ENCODE data around the gene CHAT. TPM values are rescaled to one million over a fixed set of nuclear protein-coding genes. Genes with fewer than 3 reads are reported as not detected.
A peak's percentile ranks its signal among the peaks of the same experiment; 100 is the strongest.

CHAT gene
- total RNA-seq, 1 experiment from 2014 or later, result not detected

- no peak within 1 kb of the TSS for H3K23ac ChIP-seq (ENCODE audit: insufficient read length, low read depth, low read length)
- Mint-ChIP-seq H3K27me3 (ENCODE audit: low read depth) (peaks cover 99% of the 10 kb centered on the region), H3K27ac (no peak within 1 kb of the TSS), H3K9me3 (peaks cover 2 to 12% of the 10 kb centered on the region in 2 experiments; a peak in 3 of 5 replicates), H3K4me1 (peaks cover 32 to 49% of the 10 kb centered on the region in 2 experiments), H3K4me3 (peak within 1 kb of the TSS; percentile 58 to 81), H3K36me3 (ENCODE audit: insufficient read depth in 1 of 3, low read depth in 3 of 3) (no peaks in the 10 kb centered on the region; a peak in 1 of 7 replicates)
- H2BK20ac ChIP-seq (ENCODE audit: low read depth, low read length, poor library complexity, severe bottlenecking), result no peak within 1 kb of the TSS
- H4K5ac ChIP-seq (ENCODE audit: insufficient read length, low read depth, low read length), result no peak within 1 kb of the TSS
- DNase-seq, result peak; percentile 61
- H2AK5ac ChIP-seq (ENCODE audit: insufficient read length, low read length), result no peak within 1 kb of the TSS
- no peak within 1 kb of the TSS for H2BK15ac ChIP-seq (ENCODE audit: low read depth, low read length)
- no peak within 1 kb of the TSS for H4K91ac ChIP-seq (ENCODE audit: insufficient read length, low read depth, low read length)
- H3K4me2 ChIP-seq (ENCODE audit: insufficient read depth, insufficient read length, low read length), result peak within 1 kb of the TSS; percentile 36
- H3K9me3 ChIP-seq (ENCODE audit: control insufficient read depth, low read depth, low read length), result no peaks in the 10 kb centered on the region
- WGBS (ENCODE audit: extremely low coverage, insufficient read length, low lambda C conversion rate), result no CpG with 5 or more reads among the region's 43 CpGs
- no peak within 1 kb of the TSS for H3K14ac ChIP-seq (ENCODE audit: insufficient read depth, low read length)
- H3K18ac ChIP-seq (ENCODE audit: insufficient read length, low read depth, low read length), result no peak within 1 kb of the TSS
- no peak within 1 kb of the TSS for H3T11ph ChIP-seq (ENCODE audit: low read length)
- peaks cover 2% of the 10 kb centered on the region for H4K20me1 ChIP-seq (ENCODE audit: control insufficient read depth, insufficient read depth, insufficient read length)
- no peak within 1 kb of the TSS for H3K9ac ChIP-seq (ENCODE audit: extremely low read depth, insufficient read length, low read length)
- no peak within 1 kb of the TSS for H3K56ac ChIP-seq (ENCODE audit: insufficient read length, low read depth, low read length)
- no peak within 1 kb of the TSS for H4K8ac ChIP-seq (replicated peaks; ENCODE audit: insufficient read length, low read depth, low read length)
- H3K4me1 ChIP-seq (ENCODE audit: insufficient read depth, low read length), result no peaks in the 10 kb centered on the region; the same call in 1 of the 2 replicates
- no peak for TF ChIP-seq CTCF (conservative IDR thresholded peaks at IDR 0.05)
- no peak within 1 kb of the TSS for H2AFZ ChIP-seq (ENCODE audit: low read length)
- H3K79me2 ChIP-seq (ENCODE audit: insufficient read depth, low read length), result no peaks in the 10 kb centered on the region
- no peak within 1 kb of the TSS for H2BK120ac ChIP-seq (ENCODE audit: low read depth, low read length, poor library complexity, severe bottlenecking)
- H2BK5ac ChIP-seq (ENCODE audit: insufficient read length, low read length), result no peak within 1 kb of the TSS
- H3K23me2 ChIP-seq (ENCODE audit: insufficient read length, low read depth, low read length, poor library complexity, severe bottlenecking), result peaks cover 25% of the 10 kb centered on the region
- H3K4ac ChIP-seq (ENCODE audit: low read depth, low read length), result no peak within 1 kb of the TSS
- H3K79me1 ChIP-seq (ENCODE audit: insufficient read depth, low read depth, low read length, poor library complexity, severe bottlenecking), result no peaks in the 10 kb centered on the region
- no peak within 1 kb of the TSS for H3K27ac ChIP-seq (ENCODE audit: insufficient read length, low read depth, low read length)
- no peak within 1 kb of the TSS for H2BK12ac ChIP-seq (ENCODE audit: insufficient read length, low read depth, low read length)
- peaks cover 74% of the 10 kb centered on the region for H3K27me3 ChIP-seq (ENCODE audit: insufficient read depth, low read length)
Measured at GRCh38 chr10:49610114-49610457, 3.8 kb upstream of the CHAT start, which contains the start of gene SLC18A3. Gene SLC18A3, plus strand, starts transcription at chr10:49610310. Its CDS starts 431 bp downstream, at chr10:49610741.
